ENCODE measurements around the gene NLRP10.

GRCh38 chr11:8009856-8010255, 44.6 kb upstream of the NLRP10 start:
- TF ChIP-seq FOXM1 (IDR thresholded peaks at IDR 0.05; ENCODE audit: borderline replicate concordance, low read depth) (no peak), EP300 (IDR thresholded peaks at IDR 0.05; ENCODE audit: borderline replicate concordance) (no peak)

All from Ishikawa (cell line).